GM23338 (cell line): ENCODE measurements around the gene MKX.

Experiments
- CREB1 ChIP-seq: fragments of 250-450 bp; sonication (Bioruptor Pico); IDR thresholded peaks from 2 replicates; pipeline ENCODE4 v1.5.0; 2020; ENCODE audit warnings: low read depth, mild to moderate bottlenecking, moderate library complexity
- EZH2 ChIP-seq: fragments of 200-600 bp; sonication (generic); IDR thresholded peaks from one replicate; pipeline ENCODE4 v1.8.0; 2017; ENCODE audit warnings: antibody characterized with exemption, mild to moderate bottlenecking, low read depth; ENCODE audit not compliant: unreplicated experiment
- EZH2phosphoT487 ChIP-seq: fragments of 200-600 bp; sonication (generic); IDR thresholded peaks from one replicate; pipeline ENCODE4 v1.8.1; 2018; ENCODE audit warnings: antibody characterized with exemption; ENCODE audit not compliant: unreplicated experiment
- JUNB ChIP-seq: IDR thresholded peaks from one replicate; pipeline ENCODE4 v1.6.1; 2016; ENCODE audit warnings: antibody characterized with exemption; ENCODE audit not compliant: unreplicated experiment
- NANOG ChIP-seq: IDR thresholded peaks from 2 replicates; pipeline ENCODE4 v1.6.1; 2016; ENCODE audit warnings: antibody characterized with exemption, borderline replicate concordance
- POLR2AphosphoS5 ChIP-seq: IDR thresholded peaks from 2 replicates; pipeline ENCODE4 v1.6.1; 2016; ENCODE audit warnings: antibody characterized with exemption, low read depth
- STAT1 ChIP-seq: IDR thresholded peaks from one replicate; pipeline ENCODE4 v1.6.1; 2016; ENCODE audit warnings: antibody characterized with exemption; ENCODE audit not compliant: unreplicated experiment
- ZNF114 ChIP-seq: fragments of 250-450 bp; sonication (Bioruptor Pico); IDR thresholded peaks from 2 replicates; pipeline ENCODE4 v1.5.0; 2020; ENCODE audit warnings: mild to moderate bottlenecking, moderate library complexity
- ZNF331 ChIP-seq: fragments of 250-450 bp; sonication (Bioruptor Pico); IDR thresholded peaks from 2 replicates; pipeline ENCODE4 v1.5.0; 2020; ENCODE audit warnings: low read depth, mild to moderate bottlenecking, moderate library complexity
- TF ChIP-seq, protein P1 (sequence below), 2 experiments: fragments of 200-600 bp in 1 of 2; sonication (generic) in 1 of 2; conservative IDR thresholded peaks; 2 replicates each; pipeline versions ENCODE4 v1.5.1 to v1.6.1; 2016 to 2017; ENCODE audit warnings: antibody characterized with exemption in 2 of 2, low read depth in 2 of 2, mild to moderate bottlenecking in 2 of 2, moderate library complexity in 1 of 2
- TF ChIP-seq, protein P2 (sequence below): IDR thresholded peaks from 2 replicates; pipeline ENCODE4 v1.6.1; 2016; ENCODE audit warnings: antibody characterized with exemption
- TF ChIP-seq, protein P3 (sequence below): IDR thresholded peaks from one replicate; pipeline ENCODE4 v1.6.1; 2018; ENCODE audit warnings: antibody characterized with exemption; ENCODE audit not compliant: unreplicated experiment
- TF ChIP-seq, protein P4 (sequence below): fragments of 250-450 bp; sonication (Bioruptor Pico); IDR thresholded peaks from 2 replicates; pipeline ENCODE4 v1.5.0; 2020; ENCODE audit warnings: mild to moderate bottlenecking, moderate library complexity

DNA sequence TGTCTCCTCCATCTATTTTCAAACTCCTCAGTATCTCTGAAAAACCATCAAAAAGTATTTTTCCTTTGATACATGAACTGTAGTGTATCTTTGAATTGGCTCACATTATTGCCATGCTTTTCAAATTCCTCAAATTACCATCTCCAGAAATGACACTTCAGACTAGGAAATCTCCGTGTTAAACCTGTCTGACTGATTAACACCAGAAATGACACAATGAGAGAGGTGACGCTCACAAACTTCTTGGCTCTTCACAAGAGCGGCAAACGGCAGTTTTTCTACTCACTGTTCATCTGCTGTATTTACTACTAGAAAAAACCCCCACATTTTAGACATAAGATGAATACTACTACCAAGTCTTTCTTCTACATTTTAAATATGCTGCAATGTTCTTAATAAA is 56.6 kb downstream of the MKX start:
- TF ChIP-seq, protein P1, sequence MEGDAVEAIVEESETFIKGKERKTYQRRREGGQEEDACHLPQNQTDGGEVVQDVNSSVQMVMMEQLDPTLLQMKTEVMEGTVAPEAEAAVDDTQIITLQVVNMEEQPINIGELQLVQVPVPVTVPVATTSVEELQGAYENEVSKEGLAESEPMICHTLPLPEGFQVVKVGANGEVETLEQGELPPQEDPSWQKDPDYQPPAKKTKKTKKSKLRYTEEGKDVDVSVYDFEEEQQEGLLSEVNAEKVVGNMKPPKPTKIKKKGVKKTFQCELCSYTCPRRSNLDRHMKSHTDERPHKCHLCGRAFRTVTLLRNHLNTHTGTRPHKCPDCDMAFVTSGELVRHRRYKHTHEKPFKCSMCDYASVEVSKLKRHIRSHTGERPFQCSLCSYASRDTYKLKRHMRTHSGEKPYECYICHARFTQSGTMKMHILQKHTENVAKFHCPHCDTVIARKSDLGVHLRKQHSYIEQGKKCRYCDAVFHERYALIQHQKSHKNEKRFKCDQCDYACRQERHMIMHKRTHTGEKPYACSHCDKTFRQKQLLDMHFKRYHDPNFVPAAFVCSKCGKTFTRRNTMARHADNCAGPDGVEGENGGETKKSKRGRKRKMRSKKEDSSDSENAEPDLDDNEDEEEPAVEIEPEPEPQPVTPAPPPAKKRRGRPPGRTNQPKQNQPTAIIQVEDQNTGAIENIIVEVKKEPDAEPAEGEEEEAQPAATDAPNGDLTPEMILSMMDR (conservative IDR thresholded peaks at IDR 0.05; ENCODE audit: low read depth in 2 of 2), result no peak
- TF ChIP-seq POLR2AphosphoS5 (no peak), EZH2 (no peak), JUNB (no peak), EZH2phosphoT487 (no peak), CREB1 (CRISPR knock-in tag) (no peak), ZNF114 (CRISPR knock-in tag) (no peak), NANOG (no peak), ZNF331 (CRISPR knock-in tag) (no peak), STAT1 (no peak)
- TF ChIP-seq, protein P2, sequence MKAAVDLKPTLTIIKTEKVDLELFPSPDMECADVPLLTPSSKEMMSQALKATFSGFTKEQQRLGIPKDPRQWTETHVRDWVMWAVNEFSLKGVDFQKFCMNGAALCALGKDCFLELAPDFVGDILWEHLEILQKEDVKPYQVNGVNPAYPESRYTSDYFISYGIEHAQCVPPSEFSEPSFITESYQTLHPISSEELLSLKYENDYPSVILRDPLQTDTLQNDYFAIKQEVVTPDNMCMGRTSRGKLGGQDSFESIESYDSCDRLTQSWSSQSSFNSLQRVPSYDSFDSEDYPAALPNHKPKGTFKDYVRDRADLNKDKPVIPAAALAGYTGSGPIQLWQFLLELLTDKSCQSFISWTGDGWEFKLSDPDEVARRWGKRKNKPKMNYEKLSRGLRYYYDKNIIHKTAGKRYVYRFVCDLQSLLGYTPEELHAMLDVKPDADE, result no peak
- TF ChIP-seq, protein P3, sequence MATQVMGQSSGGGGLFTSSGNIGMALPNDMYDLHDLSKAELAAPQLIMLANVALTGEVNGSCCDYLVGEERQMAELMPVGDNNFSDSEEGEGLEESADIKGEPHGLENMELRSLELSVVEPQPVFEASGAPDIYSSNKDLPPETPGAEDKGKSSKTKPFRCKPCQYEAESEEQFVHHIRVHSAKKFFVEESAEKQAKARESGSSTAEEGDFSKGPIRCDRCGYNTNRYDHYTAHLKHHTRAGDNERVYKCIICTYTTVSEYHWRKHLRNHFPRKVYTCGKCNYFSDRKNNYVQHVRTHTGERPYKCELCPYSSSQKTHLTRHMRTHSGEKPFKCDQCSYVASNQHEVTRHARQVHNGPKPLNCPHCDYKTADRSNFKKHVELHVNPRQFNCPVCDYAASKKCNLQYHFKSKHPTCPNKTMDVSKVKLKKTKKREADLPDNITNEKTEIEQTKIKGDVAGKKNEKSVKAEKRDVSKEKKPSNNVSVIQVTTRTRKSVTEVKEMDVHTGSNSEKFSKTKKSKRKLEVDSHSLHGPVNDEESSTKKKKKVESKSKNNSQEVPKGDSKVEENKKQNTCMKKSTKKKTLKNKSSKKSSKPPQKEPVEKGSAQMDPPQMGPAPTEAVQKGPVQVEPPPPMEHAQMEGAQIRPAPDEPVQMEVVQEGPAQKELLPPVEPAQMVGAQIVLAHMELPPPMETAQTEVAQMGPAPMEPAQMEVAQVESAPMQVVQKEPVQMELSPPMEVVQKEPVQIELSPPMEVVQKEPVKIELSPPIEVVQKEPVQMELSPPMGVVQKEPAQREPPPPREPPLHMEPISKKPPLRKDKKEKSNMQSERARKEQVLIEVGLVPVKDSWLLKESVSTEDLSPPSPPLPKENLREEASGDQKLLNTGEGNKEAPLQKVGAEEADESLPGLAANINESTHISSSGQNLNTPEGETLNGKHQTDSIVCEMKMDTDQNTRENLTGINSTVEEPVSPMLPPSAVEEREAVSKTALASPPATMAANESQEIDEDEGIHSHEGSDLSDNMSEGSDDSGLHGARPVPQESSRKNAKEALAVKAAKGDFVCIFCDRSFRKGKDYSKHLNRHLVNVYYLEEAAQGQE, result no peak
- TF ChIP-seq, protein P4, sequence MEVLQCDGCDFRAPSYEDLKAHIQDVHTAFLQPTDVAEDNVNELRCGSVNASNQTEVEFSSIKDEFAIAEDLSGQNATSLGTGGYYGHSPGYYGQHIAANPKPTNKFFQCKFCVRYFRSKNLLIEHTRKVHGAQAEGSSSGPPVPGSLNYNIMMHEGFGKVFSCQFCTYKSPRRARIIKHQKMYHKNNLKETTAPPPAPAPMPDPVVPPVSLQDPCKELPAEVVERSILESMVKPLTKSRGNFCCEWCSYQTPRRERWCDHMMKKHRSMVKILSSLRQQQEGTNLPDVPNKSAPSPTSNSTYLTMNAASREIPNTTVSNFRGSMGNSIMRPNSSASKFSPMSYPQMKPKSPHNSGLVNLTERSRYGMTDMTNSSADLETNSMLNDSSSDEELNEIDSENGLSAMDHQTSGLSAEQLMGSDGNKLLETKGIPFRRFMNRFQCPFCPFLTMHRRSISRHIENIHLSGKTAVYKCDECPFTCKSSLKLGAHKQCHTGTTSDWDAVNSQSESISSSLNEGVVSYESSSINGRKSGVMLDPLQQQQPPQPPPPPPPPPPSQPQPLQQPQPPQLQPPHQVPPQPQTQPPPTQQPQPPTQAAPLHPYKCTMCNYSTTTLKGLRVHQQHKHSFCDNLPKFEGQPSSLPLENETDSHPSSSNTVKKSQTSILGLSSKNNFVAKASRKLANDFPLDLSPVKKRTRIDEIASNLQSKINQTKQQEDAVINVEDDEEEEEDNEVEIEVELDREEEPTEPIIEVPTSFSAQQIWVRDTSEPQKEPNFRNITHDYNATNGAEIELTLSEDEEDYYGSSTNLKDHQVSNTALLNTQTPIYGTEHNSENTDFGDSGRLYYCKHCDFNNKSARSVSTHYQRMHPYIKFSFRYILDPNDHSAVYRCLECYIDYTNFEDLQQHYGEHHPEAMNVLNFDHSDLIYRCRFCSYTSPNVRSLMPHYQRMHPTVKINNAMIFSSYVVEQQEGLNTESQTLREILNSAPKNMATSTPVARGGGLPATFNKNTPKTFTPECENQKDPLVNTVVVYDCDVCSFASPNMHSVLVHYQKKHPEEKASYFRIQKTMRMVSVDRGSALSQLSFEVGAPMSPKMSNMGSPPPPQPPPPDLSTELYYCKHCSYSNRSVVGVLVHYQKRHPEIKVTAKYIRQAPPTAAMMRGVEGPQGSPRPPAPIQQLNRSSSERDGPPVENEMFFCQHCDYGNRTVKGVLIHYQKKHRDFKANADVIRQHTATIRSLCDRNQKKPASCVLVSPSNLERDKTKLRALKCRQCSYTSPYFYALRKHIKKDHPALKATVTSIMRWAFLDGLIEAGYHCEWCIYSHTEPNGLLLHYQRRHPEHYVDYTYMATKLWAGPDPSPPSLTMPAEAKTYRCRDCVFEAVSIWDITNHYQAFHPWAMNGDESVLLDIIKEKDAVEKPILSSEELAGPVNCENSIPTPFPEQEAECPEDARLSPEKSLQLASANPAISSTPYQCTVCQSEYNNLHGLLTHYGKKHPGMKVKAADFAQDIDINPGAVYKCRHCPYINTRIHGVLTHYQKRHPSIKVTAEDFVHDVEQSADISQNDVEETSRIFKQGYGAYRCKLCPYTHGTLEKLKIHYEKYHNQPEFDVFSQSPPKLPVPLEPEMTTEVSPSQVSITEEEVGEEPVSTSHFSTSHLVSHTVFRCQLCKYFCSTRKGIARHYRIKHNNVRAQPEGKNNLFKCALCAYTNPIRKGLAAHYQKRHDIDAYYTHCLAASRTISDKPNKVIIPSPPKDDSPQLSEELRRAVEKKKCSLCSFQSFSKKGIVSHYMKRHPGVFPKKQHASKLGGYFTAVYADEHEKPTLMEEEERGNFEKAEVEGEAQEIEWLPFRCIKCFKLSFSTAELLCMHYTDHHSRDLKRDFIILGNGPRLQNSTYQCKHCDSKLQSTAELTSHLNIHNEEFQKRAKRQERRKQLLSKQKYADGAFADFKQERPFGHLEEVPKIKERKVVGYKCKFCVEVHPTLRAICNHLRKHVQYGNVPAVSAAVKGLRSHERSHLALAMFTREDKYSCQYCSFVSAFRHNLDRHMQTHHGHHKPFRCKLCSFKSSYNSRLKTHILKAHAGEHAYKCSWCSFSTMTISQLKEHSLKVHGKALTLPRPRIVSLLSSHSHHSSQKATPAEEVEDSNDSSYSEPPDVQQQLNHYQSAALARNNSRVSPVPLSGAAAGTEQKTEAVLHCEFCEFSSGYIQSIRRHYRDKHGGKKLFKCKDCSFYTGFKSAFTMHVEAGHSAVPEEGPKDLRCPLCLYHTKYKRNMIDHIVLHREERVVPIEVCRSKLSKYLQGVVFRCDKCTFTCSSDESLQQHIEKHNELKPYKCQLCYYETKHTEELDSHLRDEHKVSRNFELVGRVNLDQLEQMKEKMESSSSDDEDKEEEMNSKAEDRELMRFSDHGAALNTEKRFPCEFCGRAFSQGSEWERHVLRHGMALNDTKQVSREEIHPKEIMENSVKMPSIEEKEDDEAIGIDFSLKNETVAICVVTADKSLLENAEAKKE (CRISPR knock-in tag), result no peak
